ENCODE results near the gene PDSS2.
"Not testable (repeated sequence)": the region's sequence is repeated elsewhere in the genome, so short reads cannot be mapped to it uniquely, and the experiment has no call there.

The PDSS2 gene

DNA sequence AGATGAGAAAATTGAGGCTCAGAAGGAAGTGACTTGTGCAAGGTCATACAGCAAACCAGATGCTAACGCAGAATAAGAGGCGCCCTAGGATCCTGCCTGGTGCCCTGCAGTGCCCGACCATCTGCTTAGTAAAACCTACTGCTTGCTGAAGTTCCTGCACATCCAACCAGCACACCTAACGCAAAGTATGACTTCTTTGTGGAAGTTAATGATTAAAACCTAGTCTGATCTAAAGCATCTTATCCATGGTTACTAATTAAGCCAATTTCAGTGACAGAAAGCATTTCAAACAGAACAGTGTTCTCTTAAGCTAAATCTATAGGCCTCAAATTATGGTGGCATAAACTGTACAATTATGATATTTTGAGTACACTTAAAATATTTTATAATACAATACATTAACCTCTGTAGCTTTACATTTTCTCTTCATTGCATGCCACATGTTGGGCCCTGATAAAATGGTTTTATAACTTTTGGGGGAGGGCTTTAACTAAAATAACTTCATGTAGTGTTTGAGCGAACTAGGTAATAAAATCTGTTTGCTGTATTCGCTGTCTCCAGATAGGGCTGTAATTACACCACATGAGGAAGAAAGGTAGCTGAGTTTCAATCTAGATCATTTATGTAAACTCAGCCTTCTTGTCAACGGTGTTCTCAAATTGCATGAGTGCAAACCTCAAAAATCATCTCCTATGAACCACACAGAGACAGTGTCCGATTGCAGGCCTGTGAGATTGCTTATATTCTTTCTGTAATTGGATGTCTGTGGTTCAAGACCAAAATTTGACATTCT is 306.5 kb downstream of the PDSS2 start:
- peak; percentile 87 for DNase-seq

DNA sequence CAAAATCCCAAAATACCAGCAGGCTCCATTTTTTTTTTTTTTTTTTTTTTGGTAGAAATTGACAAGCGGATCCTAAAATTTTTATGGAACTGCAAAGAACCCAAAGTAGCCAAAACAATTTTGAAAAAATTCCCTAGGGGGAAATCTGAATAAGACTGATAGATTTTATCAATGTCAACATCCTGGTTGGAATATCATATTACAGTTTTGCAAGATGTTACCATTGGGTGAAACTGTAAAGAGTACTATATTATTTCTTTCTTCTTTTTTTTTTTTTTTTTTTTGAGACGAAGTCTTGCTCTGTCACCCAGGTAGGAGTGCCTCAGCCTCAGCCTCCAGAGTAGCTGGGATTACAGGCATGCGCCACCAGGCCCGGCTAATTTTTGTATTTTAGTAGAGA is 314.7 kb downstream of the PDSS2 start:
- DNase-seq = no peak

DNA sequence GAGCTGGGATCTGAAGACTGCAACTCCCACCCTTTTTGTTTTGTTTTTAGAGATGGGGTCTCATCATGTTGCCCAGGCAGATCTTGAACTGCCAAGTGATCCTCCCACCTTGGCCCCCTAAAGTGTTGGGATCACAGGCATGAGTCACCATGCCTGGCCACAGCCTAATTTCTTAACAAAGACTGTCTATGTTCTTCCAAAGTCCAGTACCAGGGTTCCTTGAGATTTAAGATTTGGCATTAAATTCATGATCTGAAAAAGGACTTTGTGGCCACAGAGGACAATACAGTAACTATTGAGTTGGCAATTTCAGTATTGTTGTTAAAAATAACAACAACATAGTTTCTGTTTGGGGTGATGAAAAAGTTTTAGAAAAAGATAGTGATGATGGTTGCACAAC is 315.4 kb downstream of the PDSS2 start:
- DNase-seq = no peak

DNA sequence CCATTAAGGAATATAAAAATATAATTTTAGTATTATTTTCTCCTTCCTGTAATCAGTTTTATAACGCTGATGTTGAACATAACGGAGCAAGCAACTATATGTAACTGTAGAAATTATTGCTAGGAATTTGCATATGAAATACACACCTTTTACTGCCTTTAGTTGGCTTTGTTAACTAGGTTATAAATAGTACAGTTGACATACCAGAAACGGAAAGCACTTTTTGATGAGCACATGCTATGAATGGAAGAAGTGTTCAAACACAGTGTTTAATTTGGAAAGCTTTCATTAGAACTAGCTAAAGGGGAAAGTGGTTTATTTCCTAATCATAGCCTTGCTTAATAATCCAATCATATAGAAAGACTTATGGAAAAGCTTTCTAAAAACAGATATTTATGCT is 318.8 kb downstream of the PDSS2 start:
- no peak for DNase-seq

DNA sequence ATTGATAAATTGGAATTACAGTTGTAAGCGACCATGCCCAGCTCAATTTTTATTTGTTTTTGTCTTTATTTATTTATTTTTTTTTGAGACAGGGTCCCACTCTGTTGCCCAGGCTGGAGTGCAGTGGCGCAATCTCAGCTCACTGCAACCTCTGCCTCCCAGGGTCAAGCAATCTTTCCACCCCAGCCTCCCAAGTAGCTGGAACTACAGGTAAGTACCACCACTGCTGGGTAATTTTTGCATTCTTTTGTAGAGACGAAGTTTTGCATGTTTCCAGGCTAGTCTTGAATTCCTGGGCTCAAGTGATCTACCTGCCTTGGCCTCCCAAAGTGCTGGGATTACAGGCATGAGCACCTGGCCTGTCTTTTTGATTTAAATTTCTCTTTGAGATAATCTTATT is 323.0 kb downstream of the PDSS2 start:
- DNase-seq = not testable (repeated sequence)

DNA sequence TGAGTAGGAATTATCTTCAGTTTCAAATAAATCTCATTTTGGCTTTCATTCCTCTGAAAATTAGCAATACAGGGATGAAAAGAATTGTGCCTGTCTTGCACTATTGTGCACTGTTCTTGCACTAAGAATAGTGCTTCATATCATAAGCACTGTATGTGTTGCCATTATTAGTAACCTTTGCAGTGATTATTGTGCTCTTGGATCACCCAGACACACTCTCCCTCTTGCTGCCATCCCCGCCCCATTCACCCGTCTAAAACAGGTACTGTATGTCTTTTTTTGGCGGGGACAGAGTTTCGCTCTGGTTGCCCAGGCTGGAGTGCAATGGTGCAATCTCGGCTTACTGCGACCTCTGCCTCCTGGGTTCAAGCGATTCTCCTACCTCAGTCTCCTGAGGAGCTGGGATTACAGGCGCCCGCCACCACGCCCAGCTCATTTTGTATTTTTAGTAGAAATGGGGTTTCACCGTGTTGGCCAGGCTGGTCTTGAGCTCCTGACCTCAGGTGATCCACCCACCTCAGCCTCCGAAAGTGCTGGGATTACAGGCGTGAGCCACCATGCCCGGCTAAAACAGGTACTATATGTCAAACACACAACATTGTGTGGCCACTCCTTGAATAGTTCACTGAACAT is 324.2 kb downstream of the PDSS2 start:
- DNase-seq = not testable (repeated sequence)

DNA sequence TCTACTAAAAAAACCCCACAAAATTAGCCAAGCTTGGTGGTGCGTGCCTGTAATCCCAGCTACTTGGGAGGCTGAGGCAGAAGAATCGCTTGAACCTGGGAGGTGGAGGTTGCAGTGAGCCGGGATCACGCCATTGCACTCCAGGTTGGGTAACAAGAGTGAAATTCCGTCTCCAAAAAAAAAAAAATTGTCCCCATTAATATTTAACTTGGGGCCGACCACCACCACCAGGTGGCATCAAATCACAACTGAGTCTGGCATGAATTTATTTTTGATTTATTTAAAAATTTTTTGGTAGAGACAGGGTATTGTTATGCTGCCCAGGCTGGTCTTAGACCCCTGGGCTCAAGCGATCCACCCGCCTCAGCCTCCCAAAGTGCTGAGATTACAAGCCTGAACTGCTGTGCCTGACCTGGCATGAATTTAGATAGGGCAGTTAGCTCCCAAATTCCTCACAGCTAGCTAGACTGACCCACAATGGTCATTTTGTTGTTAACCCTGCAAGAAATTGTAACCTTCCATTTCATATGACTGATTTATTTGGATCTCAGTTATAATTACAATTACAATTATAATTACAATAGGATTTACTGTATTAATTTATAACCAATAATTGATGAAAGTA is 326.9 kb downstream of the PDSS2 start:
- DNase-seq = peak; percentile 26

DNA sequence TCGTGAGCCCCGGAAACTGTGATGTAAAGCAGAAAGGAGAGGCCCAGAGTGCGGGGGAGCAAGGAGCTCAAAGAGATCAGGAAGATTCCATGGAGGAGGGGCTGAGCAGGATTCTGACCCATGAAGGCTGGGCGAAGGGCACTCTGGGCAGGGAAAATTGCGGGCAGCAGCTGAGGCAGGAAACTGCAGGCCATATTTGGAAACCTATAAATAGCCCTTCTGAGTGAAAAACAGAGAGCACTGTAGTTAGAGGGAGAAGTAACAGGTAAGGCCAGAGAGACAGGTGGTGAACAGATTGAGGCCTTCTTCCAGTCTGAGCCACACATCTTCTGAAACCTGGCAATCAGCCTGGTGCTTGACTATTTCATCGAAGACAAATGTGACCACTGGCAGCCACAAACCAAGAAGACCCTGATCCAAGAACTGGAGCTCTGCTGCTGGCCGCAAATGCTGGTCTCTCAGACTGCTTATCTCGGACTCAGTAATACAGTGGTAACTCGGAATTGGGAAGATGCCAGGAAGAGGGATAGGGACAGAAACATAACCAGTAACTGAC is 329.9 kb downstream of the PDSS2 start:
- DNase-seq = no peak

DNA sequence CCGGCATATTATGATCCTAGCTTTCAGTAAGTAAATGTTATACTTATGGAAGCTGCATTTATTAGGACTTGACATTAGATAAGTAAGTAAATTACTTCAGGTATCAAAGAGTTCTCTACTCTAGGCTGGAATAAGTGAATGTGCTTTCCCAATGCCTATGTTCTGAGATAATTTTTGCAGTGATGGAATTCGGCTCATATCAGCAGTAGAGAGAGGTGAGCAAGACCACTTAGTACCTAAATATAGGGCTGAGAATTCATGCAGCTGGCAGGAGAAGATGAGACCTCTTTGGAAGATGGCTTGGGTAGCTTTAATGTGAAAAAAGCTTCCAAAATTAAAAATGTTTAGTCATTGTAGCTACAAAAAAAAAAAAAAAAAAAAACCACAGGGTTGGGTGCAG is 330.8 kb downstream of the PDSS2 start:
- no peak for DNase-seq

DNA sequence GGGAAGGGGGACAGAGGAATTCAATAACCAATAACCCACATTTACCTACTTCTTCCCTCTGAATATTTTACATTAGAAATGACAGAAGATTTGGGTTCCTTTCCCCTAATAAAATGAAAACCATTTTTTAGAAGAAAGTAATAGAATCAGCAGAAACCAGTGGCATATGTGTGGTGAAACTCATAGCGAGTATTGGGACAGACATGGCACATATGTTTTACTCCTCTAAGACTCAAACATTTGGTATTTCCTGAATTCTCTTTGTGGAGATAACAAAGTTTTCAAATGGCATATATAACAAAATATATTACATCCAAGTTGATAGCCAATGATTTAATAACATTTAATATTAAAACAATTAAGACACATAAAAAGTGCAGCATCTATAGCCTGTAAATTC is 331.2 kb downstream of the PDSS2 start:
- no peak for DNase-seq

DNA sequence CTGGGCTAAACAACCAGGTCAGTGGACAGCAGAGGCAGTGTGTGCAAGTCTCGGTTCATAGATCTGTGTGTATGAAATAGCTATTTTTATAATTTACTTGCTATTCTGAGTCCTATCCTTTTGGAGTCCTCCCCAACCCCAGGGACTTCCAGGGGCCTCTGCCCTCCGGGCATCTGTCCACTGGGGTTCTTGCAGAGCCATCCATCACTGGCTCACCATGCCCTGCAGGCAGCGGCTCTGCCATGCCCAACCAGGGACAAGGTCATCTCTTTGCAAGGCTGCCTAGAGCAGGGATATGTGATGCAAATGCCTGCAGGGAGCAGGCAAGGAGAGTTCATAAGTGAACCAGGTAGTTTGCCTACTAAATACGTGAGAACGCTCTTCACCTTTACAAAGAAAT is 333.6 kb downstream of the PDSS2 start:
- no peak for DNase-seq

DNA sequence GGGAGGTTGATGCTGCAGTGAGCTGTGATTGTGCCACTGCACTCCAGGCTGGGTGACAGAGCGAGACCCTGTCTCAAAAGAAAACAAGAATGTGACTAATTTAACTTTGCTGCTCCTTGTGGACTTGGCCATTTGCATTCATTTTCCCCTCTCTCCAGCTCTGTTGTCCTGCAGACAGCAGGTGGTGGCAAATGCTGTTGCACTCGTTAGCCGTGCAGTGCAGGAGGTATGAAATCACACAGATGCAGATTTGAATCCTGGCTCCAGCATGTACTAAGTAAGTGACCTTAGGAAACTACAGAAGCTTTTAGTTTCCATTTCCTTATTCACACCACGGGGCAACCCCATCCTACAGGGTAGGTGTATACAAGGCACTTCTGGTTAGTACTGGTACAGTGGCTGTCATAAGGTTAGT is 334.4 kb downstream of the PDSS2 start:
- no peak for DNase-seq

DNA sequence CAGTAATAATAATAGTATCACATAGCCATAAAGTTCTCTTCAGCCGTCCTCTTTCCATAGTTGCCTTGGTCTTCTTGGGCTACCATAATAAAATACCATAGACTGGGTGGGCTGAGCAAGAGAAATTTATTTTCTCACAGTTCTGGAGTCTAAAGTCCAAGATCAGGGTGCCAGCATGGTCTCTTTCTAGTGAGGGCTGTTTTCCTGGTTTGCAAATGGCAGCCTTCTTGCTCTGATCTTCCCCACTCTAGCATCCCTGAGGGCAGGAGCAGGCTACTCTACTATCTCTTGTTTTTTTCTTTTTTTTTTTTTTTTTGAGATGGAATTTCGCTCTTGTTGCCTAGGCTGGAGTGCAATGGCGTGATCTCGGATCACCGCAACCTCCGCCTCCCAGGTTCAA is 335.9 kb downstream of the PDSS2 start:
- DNase-seq = no peak

DNA sequence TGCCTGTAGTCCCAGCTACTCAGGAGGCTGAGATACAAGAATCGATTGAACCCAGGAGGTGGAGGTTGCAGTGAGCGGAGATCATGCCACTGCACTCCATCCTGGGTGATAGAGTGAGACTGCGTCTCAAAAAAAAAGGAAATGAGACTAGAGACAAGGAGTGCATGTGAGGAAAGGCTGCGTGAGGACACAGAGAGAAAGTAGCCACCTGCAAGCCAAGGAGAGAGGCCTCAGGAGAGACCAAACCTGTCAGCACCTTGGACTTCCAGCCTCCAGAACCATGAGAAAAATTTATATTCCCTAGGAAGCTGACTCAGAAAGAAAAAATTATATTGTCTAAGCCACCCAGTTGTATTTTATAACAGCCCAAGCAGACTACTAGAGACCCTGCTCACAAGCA is 336.6 kb downstream of the PDSS2 start:
- no peak for DNase-seq

DNA sequence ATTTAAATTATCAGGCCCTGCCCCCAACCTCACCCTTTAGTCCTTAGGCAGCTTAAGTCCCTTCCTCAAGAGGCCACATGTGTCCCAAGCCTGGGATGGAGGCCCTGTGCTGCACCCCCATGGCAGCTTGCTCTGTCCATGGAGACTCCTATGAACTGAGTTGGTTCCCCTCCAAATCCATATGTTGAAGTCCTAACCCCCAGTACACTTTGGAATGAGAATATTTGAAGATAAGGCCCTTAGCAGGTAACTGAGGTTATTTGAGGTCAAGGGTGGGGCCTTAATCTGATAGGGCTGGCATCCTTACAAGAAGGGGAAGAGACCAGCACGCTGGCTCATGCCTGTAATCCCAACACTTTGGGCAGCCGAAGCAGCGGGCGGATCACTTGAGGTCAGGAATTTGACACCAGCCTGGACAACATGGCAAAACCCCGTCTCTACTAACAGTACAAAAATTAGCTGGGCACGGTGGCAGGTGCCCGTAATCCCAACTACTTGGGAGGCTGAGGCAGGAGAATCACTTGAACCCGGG is 337.3 kb downstream of the PDSS2 start:
- DNase-seq = no peak

DNA sequence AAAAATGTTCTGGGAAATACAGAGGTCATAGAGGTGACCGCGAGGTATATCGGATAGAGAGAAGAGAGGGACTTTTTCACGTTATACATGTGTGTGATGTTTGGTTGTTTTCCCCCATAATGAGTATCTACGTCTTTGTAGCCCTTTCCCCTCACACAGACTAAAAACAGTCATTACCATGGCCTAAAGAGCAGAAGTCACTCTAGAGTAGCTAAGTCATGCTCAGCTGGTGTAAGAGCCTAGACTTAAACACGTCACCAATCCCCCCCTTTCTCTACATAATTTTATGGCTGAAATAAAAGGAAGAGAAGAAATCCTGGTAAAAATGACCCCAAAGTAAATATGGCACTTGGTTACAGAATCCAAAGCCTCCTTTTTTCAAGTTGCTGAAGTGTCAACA is 338.1 kb downstream of the PDSS2 start:
- DNase-seq = no peak

DNA sequence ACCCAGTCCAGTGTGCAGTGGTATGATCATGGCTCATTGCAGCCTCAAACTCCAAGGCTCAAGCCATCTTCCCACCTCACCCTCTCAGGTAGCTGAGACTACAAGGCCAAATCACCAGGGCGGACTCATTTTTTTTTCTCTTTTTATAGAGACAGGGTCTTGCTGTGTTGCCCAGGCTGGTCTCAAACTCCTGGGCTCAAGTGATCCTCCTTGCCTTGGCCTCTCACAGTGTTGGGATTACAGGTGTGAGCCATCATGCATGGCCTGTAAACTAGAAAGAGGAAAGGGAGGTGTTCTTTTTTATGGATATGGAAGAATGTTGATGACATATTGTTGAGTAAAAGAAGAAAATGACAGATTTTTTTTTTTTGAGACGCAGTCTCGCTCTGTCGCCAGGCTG is 339.0 kb downstream of the PDSS2 start:
- DNase-seq = no peak

DNA sequence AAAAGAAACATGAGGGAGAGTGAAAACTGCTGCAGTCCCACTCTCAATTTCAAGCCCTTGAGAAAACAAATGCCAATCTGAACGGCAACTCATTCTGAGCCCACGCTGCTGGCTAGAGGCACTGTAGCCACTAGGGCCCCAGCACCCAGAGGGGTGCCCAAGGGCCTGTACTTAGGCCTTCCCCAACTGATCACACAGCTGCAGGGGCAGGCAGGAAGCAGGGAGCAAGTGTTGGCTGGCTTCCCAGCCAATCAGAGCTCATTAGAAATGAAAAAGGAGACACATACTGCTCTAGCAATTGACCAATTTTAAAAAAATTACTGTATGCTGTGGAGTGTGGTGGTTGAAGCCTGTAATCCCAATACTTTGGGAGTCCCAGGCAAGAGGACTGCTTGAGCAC is 340.4 kb downstream of the PDSS2 start:
- peak; percentile 19 for DNase-seq

DNA sequence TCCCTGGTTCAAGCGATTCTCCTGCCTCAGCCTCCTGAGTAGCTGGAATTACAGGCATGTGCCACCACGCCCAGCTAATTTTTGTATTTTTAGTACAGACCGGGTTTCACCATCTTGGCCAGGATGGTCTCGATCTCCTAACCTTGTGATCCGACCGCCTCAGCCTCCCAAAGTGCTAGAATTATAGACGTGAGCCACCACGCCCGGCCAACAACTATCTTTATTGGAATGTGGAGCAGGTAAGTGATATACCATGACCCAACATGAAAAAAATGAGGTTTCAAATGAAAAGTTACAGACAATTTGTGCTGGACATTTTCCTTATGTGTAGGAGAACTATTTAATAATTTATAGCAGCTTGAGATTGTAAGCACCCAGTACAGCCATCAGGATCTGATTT is 340.8 kb downstream of the PDSS2 start:
- DNase-seq = not testable (repeated sequence)

DNA sequence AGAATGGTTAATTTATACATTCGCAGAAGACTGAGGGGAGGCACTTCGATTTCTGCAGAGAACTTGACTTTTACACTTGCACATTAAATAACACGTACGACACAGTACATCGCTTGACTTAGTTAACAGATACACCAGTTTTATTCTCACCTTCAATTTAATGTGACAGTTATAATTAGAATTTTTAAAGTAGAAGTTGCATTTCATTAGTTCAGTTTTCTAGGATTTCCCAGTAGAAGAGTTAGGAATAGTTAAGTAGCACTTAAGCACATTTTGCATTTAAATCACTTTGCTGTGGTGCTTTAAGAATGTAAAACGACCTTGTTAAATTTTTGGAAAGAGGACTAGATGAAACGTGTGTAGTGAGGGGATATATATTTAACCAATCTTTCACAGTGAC is 342.4 kb downstream of the PDSS2 start:
- no peak for DNase-seq

DNA sequence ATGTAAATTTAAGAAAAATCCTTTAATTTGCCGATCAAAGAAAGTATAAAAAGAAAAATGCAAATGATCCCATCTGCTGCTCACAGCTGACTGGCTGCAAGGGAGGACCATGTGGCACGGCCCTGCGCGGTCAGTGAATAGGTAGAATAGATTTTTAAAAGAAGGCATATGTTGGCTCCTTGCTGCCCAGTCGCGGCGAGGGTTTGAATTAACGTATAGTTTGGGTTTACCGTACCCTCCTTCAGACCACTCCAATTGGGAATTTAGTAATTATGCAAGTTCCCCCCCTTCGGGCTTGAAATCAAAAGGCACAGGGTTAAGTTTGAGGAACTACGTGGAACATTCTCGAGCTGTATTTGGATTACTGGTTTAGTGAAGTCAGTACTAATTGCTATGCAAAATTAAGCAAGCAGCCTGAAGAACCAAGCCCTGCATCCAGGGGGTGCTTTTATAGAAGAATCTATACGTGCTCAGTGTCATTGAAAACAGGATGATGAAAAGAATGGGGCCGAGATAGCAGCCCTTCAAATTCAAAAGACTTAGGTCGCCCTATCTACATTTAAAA is 343.0 kb downstream of the PDSS2 start:
- peak; percentile 62 for DNase-seq

DNA sequence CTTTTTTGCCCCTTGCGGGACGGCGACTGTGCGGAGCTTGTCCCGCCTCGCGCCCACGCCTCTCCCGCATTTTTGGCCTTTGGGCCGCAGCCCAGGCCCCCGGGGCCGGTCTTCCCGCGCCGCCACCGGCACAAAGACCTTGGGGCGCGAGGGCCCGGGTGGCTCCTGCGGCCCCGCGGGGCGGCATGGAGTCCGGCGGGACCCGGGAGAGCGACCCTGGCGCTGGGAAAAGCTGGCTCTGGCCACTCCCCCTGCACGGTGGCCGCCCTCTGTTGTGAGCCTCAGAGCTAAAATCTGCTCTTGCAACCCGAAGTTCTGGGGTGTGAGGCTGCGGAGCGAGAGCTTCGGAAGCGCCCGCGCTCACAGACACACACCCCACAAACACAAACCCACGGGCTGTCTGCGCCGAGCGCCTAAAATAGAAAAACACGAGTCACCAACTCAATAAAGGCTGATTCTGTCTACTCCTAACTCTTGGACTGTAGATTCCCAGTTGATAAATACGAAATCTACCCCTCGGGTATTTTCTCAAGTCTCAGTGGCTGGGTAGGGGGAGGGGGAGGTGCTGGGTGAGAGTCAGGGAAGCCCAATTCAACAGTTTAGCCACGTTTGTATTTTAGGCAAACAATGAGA is 343.6 kb downstream of the PDSS2 start:
- DNase-seq = peak; percentile 57
